H1 (cell line): ENCODE data around the gene ABL2. TPM values are rescaled to one million over a fixed set of nuclear protein-coding genes. Genes with fewer than 3 reads are reported as not detected.

Source experiments
- CTCF ChIA-PET: fragments of 300-600 bp; sonication (Branson Sonifier 250); formaldehyde crosslinking; loops from one replicate; lab custom pipeline; 2021; ENCODE audit not compliant: partially characterized antibody; lab: Charles Lee
- POLR2A ChIA-PET: fragments of 300-600 bp; sonication (Branson Sonifier 250); formaldehyde crosslinking; loops from one replicate; lab custom pipeline; 2021; ENCODE audit warnings: inconsistent platforms; ENCODE audit not compliant: partially characterized antibody; lab: Charles Lee
- DNase-seq, 2 experiments: peaks; one replicate each; pipeline versions ENCODE4 v3.0.0 to v3.0.0-alpha.2; 2010 to 2022; ENCODE audit warnings: low spot score in 2 of 2, low read depth in 1 of 2, mixed read lengths in 1 of 2
- FAIRE-seq: peaks from 2 replicates; lab custom pipeline; 2011; peaks lifted over from hg19 to GRCh38; lab: Jason Lieb, UNC
- H2AFZ ChIP-seq: 2 replicates; pipeline ENCODE4 v1.8.1; 2012; ENCODE audit warnings: low read length, inconsistent platforms
- H2AK5ac ChIP-seq: 2 replicates; pipeline ENCODE4 v1.6.1; 2013; ENCODE audit warnings: low read depth, low read length
- H2BK120ac ChIP-seq: replicated peaks from 2 replicates; pipeline ENCODE3; 2013; ENCODE audit warnings: low read depth, low read length, inconsistent platforms
- H2BK12ac ChIP-seq: 2 replicates; pipeline ENCODE4 v1.6.1; 2013; ENCODE audit warnings: low read depth, low read length
- H2BK15ac ChIP-seq: 2 replicates; pipeline ENCODE4 v1.6.1; 2013; ENCODE audit warnings: low read length
- H2BK20ac ChIP-seq: 2 replicates; pipeline ENCODE4 v1.6.1; 2013; ENCODE audit warnings: low read length
- H2BK5ac ChIP-seq: 2 replicates; pipeline ENCODE4 v1.6.1; 2013; ENCODE audit warnings: low read depth, low read length
- H3K14ac ChIP-seq: 2 replicates; pipeline ENCODE4 v1.6.1; 2013; ENCODE audit warnings: inconsistent platforms; ENCODE audit not compliant: insufficient read length
- H3K18ac ChIP-seq: 2 replicates; pipeline ENCODE4 v1.6.1; 2013; ENCODE audit warnings: low read length; ENCODE audit errors: extremely low read depth
- H3K23ac ChIP-seq: 2 replicates; pipeline ENCODE4 v1.6.1; 2013; ENCODE audit warnings: inconsistent platforms; ENCODE audit not compliant: insufficient read length
- H3K23me2 ChIP-seq: 2 replicates; pipeline ENCODE4 v1.6.1; 2013; ENCODE audit warnings: low read depth, low read length
- H3K27ac ChIP-seq: 2 replicates; pipeline ENCODE4 v1.6.1; 2011; ENCODE audit warnings: low read depth, low read length, inconsistent platforms
- H3K27me3 ChIP-seq, 4 experiments: replicated peaks in 1 of 4; 1 replicate in 1 of 4; 2 replicates in 3 of 4; pipeline versions ENCODE4 v1.6.1 to v1.8.1; 2011 to 2013; ENCODE audit warnings: low read length in 3 of 4, mild to moderate bottlenecking in 3 of 4, inconsistent platforms in 2 of 4, mixed read lengths in 2 of 4, moderate library complexity in 1 of 4; ENCODE audit not compliant: control insufficient read depth in 3 of 4, insufficient read depth in 3 of 4; ENCODE audit errors: extremely low read depth in 1 of 4
- H3K36me3 ChIP-seq, 4 experiments: 2 replicates each; pipeline versions ENCODE4 v1.6.1 to v1.8.1; 2011 to 2013; ENCODE audit warnings: mild to moderate bottlenecking in 4 of 4, low read length in 3 of 4, moderate library complexity in 2 of 4, control low read depth in 1 of 4, inconsistent platforms in 1 of 4; ENCODE audit not compliant: insufficient read depth in 4 of 4, control insufficient read depth in 2 of 4
- H3K4ac ChIP-seq: replicated peaks from 2 replicates; pipeline ENCODE3; 2013; ENCODE audit warnings: low read length, low read depth, mixed read lengths, inconsistent platforms; ENCODE audit not compliant: insufficient read length
- H3K4me1 ChIP-seq, 4 experiments: replicated peaks in 1 of 4; 1 replicate in 1 of 4; 2 replicates in 3 of 4; pipeline versions ENCODE4 v1.6.1 to v1.8.1; 2011 to 2013; ENCODE audit warnings: low read length in 3 of 4, inconsistent platforms in 2 of 4, mixed read lengths in 1 of 4; ENCODE audit not compliant: insufficient read depth in 4 of 4, control insufficient read depth in 3 of 4
- H3K4me2 ChIP-seq, 2 experiments: 2 replicates each; pipeline versions ENCODE4 v1.6.1 to v1.8.1; 2011 to 2013; ENCODE audit warnings: low read depth in 2 of 2, low read length in 2 of 2, control low read depth in 1 of 2, inconsistent platforms in 1 of 2, mild to moderate bottlenecking in 1 of 2; ENCODE audit not compliant: insufficient read depth in 1 of 2
- H3K4me3 ChIP-seq, 4 experiments: fragments of 200-600, 300-600 bp in 1 of 4; sonication (generic), shearing (Covaris generic), sonication (Bioruptor Twin) in 1 of 4; 2 replicates each; pipeline versions ENCODE4 v1.5.1 to v1.8.1; 2011 to 2016; ENCODE audit warnings: low read length in 4 of 4, low read depth in 3 of 4, control low read depth in 2 of 4, inconsistent platforms in 2 of 4, mild to moderate bottlenecking in 2 of 4, mixed read lengths in 1 of 4, moderate library complexity in 1 of 4; ENCODE audit not compliant: insufficient read depth in 2 of 4; ENCODE audit errors: extremely low read depth in 1 of 4
- H3K56ac ChIP-seq: replicated peaks from 2 replicates; pipeline ENCODE3; 2013; ENCODE audit warnings: low read depth, mild to moderate bottlenecking, mixed read lengths, low read length, inconsistent platforms; ENCODE audit not compliant: insufficient read length
- H3K79me1 ChIP-seq: 2 replicates; pipeline ENCODE4 v1.6.1; 2013; ENCODE audit warnings: low read depth, low read length, control low read depth
- H3K79me2 ChIP-seq, 2 experiments: 2 replicates each; pipeline versions ENCODE4 v1.6.1 to v1.8.1; 2012 to 2013; ENCODE audit warnings: low read length in 2 of 2, mild to moderate bottlenecking in 2 of 2, inconsistent platforms in 1 of 2; ENCODE audit not compliant: insufficient read depth in 2 of 2, control insufficient read depth in 1 of 2
- H3K9ac ChIP-seq, 4 experiments: replicated peaks in 1 of 4; 1 replicate in 1 of 4; 2 replicates in 3 of 4; pipeline versions ENCODE4 v1.6.1 to v1.8.1; 2011 to 2013; ENCODE audit warnings: low read depth in 3 of 4, low read length in 3 of 4, control low read depth in 2 of 4, mild to moderate bottlenecking in 2 of 4, moderate library complexity in 2 of 4, inconsistent platforms in 1 of 4; ENCODE audit errors: extremely low read depth in 1 of 4
- H3K9me3 ChIP-seq, 2 experiments: 2 replicates each; pipeline versions ENCODE4 v1.6.1 to v1.8.1; 2012 to 2013; ENCODE audit warnings: mild to moderate bottlenecking in 2 of 2, moderate library complexity in 2 of 2, control low read depth in 1 of 2, inconsistent platforms in 1 of 2, low read depth in 1 of 2, low read length in 1 of 2, mixed read lengths in 1 of 2; ENCODE audit not compliant: insufficient read depth in 2 of 2
- H4K20me1 ChIP-seq, 2 experiments: replicated peaks in 1 of 2; 2 replicates each; pipeline versions ENCODE3 to v1.8.1; 2011 to 2013; ENCODE audit warnings: inconsistent platforms in 2 of 2, low read length in 2 of 2, mild to moderate bottlenecking in 1 of 2; ENCODE audit not compliant: insufficient read depth in 2 of 2, control insufficient read depth in 1 of 2
- H4K5ac ChIP-seq: 2 replicates; pipeline ENCODE4 v1.6.1; 2013; ENCODE audit warnings: low read length, low read depth, mixed read lengths, inconsistent platforms; ENCODE audit not compliant: insufficient read length
- H4K8ac ChIP-seq: 2 replicates; pipeline ENCODE4 v1.8.0; 2013; ENCODE audit warnings: mild to moderate bottlenecking, moderate library complexity, low read length, inconsistent platforms; ENCODE audit not compliant: insufficient read depth; ENCODE audit errors: extremely low read depth
- H4K91ac ChIP-seq: replicated peaks from 2 replicates; pipeline ENCODE3; 2013; ENCODE audit warnings: low read length, mixed read lengths, inconsistent platforms; ENCODE audit not compliant: insufficient read length
- BCL11A ChIP-seq, 2 experiments: IDR thresholded peaks; one replicate each; pipeline ENCODE4 v1.6.1; 2011; ENCODE audit warnings: low read depth in 2 of 2, low read length in 2 of 2, mild to moderate bottlenecking in 2 of 2
- CREB1 ChIP-seq: IDR thresholded peaks from 2 replicates; pipeline ENCODE4 v1.6.1; 2012; ENCODE audit warnings: inconsistent platforms
- EZH2 ChIP-seq: fragments of 200-600 bp; sonication (generic); IDR thresholded peaks from 2 replicates; pipeline ENCODE4 v1.7.1; 2012; ENCODE audit warnings: low read depth, mild to moderate bottlenecking, moderate library complexity, low read length, inconsistent platforms; ENCODE audit not compliant: severe bottlenecking
- JUND ChIP-seq: IDR thresholded peaks from 2 replicates; pipeline ENCODE4 v1.6.1; 2011; ENCODE audit warnings: mild to moderate bottlenecking, improper control_type of control experiment, low read length
- MAFK ChIP-seq: IDR thresholded peaks from 2 replicates; pipeline ENCODE4 v1.6.1; 2012; ENCODE audit warnings: low read depth, mild to moderate bottlenecking, improper control_type of control experiment, low read length
- NANOG ChIP-seq: IDR thresholded peaks from 2 replicates; pipeline ENCODE4 v1.6.1; 2011; ENCODE audit warnings: low read length, low read depth, mild to moderate bottlenecking, inconsistent platforms; ENCODE audit not compliant: insufficient read depth, poor library complexity, severe bottlenecking
- RXRA ChIP-seq: IDR thresholded peaks from 2 replicates; pipeline ENCODE4 v1.6.1; 2011; ENCODE audit warnings: low read depth, mild to moderate bottlenecking, low read length, moderate library complexity; ENCODE audit not compliant: insufficient read depth
- SIN3A ChIP-seq, 2 experiments: IDR thresholded peaks in 1 of 2; conservative IDR thresholded peaks in 1 of 2; 2 replicates each; pipeline ENCODE4 v1.6.1; 2011 to 2012; ENCODE audit warnings: low read length in 2 of 2, improper control_type of control experiment in 1 of 2, low read depth in 1 of 2, mild to moderate bottlenecking in 1 of 2
- SIRT6 ChIP-seq: IDR thresholded peaks from one replicate; pipeline ENCODE4 v1.7.1; 2012; ENCODE audit warnings: low read length, inconsistent platforms
- SP4 ChIP-seq: IDR thresholded peaks from 2 replicates; pipeline ENCODE4 v1.6.1; 2012; ENCODE audit warnings: low read length, inconsistent platforms
- SUZ12 ChIP-seq: fragments of 200-600 bp; sonication (generic); IDR thresholded peaks from 2 replicates; pipeline ENCODE4 v1.6.1; 2012; ENCODE audit warnings: mild to moderate bottlenecking, inconsistent platforms, low read length, moderate library complexity, mixed read lengths
- TBP ChIP-seq: IDR thresholded peaks from 2 replicates; pipeline ENCODE4 v1.6.1; 2011; ENCODE audit warnings: low read depth, low read length, improper control_type of control experiment
- WGBS, 2 experiments: shearing (Covaris generic) in 1 of 2; methylation state at CpG; one replicate each; pipeline versions ENCODE4 v1.1.6 to v1.1.7; 2013 to 2015; ENCODE audit warnings: low lambda C conversion rate in 2 of 2, mixed read lengths in 2 of 2, inconsistent platforms in 1 of 2, low coverage in 1 of 2, missing lambda C conversion rate in 1 of 2; ENCODE audit not compliant: insufficient replicate concordance in 2 of 2, insufficient coverage in 1 of 2, insufficient read length in 1 of 2; ENCODE audit errors: extremely low coverage in 1 of 2, missing lambda C conversion rate in 1 of 2; 5-methylcytosine and 5-hydroxymethylcytosine counted together
- polyA plus RNA-seq, 7 experiments: library from polyadenylated mRNA; depleted of rRNA in 3 of 7; stranded (reverse) in 5 of 7; unstranded in 2 of 7; fragments of >200 nt in 5 of 7; fragments of 200-250 nt in 2 of 7; gene quantifications; 1 replicate in 5 of 7; 2 replicates in 1 of 7; 4 replicates in 1 of 7; pipeline versions ENCODE4 v1.2.1 to v1.2.3, GENCODE V29; 2011 to 2013; ENCODE audit warnings: missing spikeins in 2 of 7, mixed read lengths in 2 of 7
- total RNA-seq: library from RNA; stranded (reverse); fragmentation: NEBNext Ultra II Directional; extraction: Animal tissue kit (Norgen Biotek cat#: 25700); gene quantifications from 2 replicates; pipeline ENCODE4 v1.2.1, GENCODE V29; 2021

The ABL2 gene
- total and polyA plus RNA-seq, 2 of the 8 experiments (the other 6 are each of a cell fraction or from before 2014, with no cell fraction given), result 4.5 to 19.1 TPM

DNA sequence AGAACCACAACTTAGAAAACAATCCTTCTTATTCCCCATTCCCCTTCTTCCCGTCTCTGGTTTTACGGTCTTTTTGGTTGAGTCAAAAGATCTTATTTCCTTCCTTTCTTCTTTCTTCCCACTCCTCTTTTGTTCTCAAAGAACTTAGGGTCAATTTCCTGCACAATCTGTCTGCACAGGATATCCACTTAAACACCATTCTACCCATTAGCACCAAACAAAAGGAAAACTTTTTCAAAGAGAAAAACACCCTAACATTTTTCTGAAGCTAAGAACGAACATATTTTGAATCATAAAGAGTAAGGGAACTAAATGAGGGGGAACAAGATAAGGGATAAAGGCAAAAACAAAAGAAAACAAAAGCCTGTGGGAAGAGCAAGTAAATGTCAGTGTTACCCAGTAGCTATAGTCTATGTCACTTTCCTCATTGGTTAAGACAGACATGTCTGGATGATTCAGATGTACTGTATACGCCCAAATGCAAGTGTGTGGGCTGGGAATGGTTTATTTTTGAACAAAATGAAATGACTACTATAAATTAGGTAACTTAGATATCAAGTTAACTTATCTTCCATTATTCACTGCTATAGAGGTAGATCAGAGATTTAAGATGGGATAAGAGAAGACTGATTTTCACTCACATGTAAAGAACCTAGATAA lies 87.8 kb downstream of the ABL2 start:
- Histone ChIP-seq H3K4ac (no peak overlapping the region), H2BK5ac (no peak overlapping the region), H3K18ac (no peak overlapping the region), H3K9ac (no peak overlapping the region), H3K14ac (no peak overlapping the region), H2AK5ac (no peak overlapping the region), H3K23me2 (no peaks in the 10 kb centered on the region), H2BK120ac (no peak overlapping the region), H2AFZ (no peak overlapping the region), H4K20me1 (no peaks in the 10 kb centered on the region), H3K9me3 (peaks cover 7 to 20% of the 10 kb centered on the region in 2 experiments; a peak in 3 of 4 replicates), H3K4me3 (no peak overlapping the region), H3K27me3 (no peaks in the 10 kb centered on the region), H3K56ac (no peak overlapping the region), H3K27ac (no peak overlapping the region), H4K5ac (no peak overlapping the region), H3K23ac (no peak overlapping the region), H3K79me2 (peaks cover 0 to 29% of the 10 kb centered on the region in 2 experiments; a peak in 1 of 4 replicates), H4K91ac (no peak overlapping the region), H2BK20ac (no peak overlapping the region), H2BK12ac (no peak overlapping the region), H4K8ac (no peak overlapping the region), H3K79me1 (no peaks in the 10 kb centered on the region), H3K4me1 (peaks cover 0 to 4% (median 0%) of the 10 kb centered on the region in 4 experiments; a peak in 1 of 7 replicates), H3K4me2 (no peak overlapping the region), H2BK15ac (no peak overlapping the region), H3K36me3 (peaks cover 0 to 2% (median 0%) of the 10 kb centered on the region in 4 experiments; a peak in 2 of 8 replicates)
- ChIA-PET POLR2A (no interaction called here), CTCF (interaction anchor here (1.0 kb wide), 1 partner anchor 21 kb away, joined by 3 read pairs; no protein-coding TSS in a partner anchor)
- TF ChIP-seq SIN3A (conservative IDR thresholded peaks at IDR 0.05 in 1 of 2, IDR thresholded peaks at IDR 0.05 in 1 of 2; ENCODE audit: low read depth in 1 of 2, low read length in 2 of 2) (no peak), SUZ12 (no peak), NANOG (no peak), SIRT6 (no peak), RXRA (no peak), TBP (no peak), SP4 (no peak), EZH2 (no peak), CREB1 (no peak), MAFK (no peak), JUND (no peak), BCL11A (IDR thresholded peaks at IDR 0.05; ENCODE audit: low read depth in 2 of 2, low read length in 2 of 2) (no peak)
- no peak for DNase-seq
- WGBS, 2 experiments, result 83% methylated on average over 4 of the region's 4 CpGs; no CpG with 5 or more reads in 1 of the 2 experiments
- FAIRE-seq, result no peak
